H1 (cell line): ENCODE results near the gene CFB. TPM values are rescaled to one million over a fixed set of nuclear protein-coding genes. Genes with fewer than 3 reads are reported as not detected.

ENCODE experiments used
- NRF1 ChIP-seq: IDR thresholded peaks from 2 replicates; pipeline ENCODE4 v1.6.1; 2011; ENCODE audit warnings: mild to moderate bottlenecking, low read depth, low read length, improper control_type of control experiment
- RXRA ChIP-seq: IDR thresholded peaks from 2 replicates; pipeline ENCODE4 v1.6.1; 2011; ENCODE audit warnings: low read depth, mild to moderate bottlenecking, low read length, moderate library complexity; ENCODE audit not compliant: insufficient read depth
- SP2 ChIP-seq: IDR thresholded peaks from 2 replicates; pipeline ENCODE4 v1.6.1; 2012; ENCODE audit warnings: mild to moderate bottlenecking, low read length, inconsistent platforms
- SRF ChIP-seq: IDR thresholded peaks from 2 replicates; pipeline ENCODE4 v1.6.1; 2011; ENCODE audit warnings: mild to moderate bottlenecking, low read depth, low read length, moderate library complexity
- polyA plus RNA-seq, 7 experiments: library from polyadenylated mRNA; depleted of rRNA in 3 of 7; stranded (reverse) in 5 of 7; unstranded in 2 of 7; fragments of >200 nt in 5 of 7; fragments of 200-250 nt in 2 of 7; gene quantifications; 1 replicate in 5 of 7; 2 replicates in 1 of 7; 4 replicates in 1 of 7; pipeline versions ENCODE4 v1.2.1 to v1.2.3, GENCODE V29; 2011 to 2013; ENCODE audit warnings: missing spikeins in 2 of 7, mixed read lengths in 2 of 7
- total RNA-seq: library from RNA; stranded (reverse); fragmentation: NEBNext Ultra II Directional; extraction: Animal tissue kit (Norgen Biotek cat#: 25700); gene quantifications from 2 replicates; pipeline ENCODE4 v1.2.1, GENCODE V29; 2021

The CFB gene
- total and polyA plus RNA-seq, 2 of the 8 experiments (the other 6 are each of a cell fraction or from before 2014, with no cell fraction given): 0.09 TPM; not detected in 1

DNA sequence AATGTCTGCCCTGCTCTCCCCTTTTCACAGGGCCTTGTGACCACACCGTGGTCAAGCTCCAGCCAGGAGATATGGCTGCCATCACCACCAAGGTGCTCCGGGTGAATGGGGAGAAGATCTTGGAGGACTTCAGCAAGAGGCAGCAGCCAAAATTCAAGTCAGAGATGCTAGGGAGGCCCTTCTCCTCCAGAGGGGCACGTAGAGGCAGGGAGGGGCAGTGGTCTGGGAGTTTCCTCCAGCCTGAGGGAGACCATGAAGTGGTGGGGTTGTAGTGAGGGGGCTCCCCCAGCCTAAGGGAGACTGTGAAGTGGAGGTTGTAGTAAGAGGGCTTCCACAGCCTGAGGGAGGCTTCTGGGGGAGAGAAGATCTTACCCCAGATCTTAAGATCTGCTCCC, 22.0 kb downstream of the CFB start (continued):
- no peak for TF ChIP-seq SP2
- no peak for TF ChIP-seq RXRA
- no peak for TF ChIP-seq SRF
- no peak for TF ChIP-seq NRF1
